Activated CD4-positive, alpha-beta T cell treated with anti-CD3 and anti-CD28 coated beads for 1 hour (primary cell): ENCODE data around the gene IL1B.

Experiments used
- DNase-seq: peaks from one replicate; pipeline ENCODE4 v3.0.0-alpha.2; 2020

IL1B gene

DNA sequence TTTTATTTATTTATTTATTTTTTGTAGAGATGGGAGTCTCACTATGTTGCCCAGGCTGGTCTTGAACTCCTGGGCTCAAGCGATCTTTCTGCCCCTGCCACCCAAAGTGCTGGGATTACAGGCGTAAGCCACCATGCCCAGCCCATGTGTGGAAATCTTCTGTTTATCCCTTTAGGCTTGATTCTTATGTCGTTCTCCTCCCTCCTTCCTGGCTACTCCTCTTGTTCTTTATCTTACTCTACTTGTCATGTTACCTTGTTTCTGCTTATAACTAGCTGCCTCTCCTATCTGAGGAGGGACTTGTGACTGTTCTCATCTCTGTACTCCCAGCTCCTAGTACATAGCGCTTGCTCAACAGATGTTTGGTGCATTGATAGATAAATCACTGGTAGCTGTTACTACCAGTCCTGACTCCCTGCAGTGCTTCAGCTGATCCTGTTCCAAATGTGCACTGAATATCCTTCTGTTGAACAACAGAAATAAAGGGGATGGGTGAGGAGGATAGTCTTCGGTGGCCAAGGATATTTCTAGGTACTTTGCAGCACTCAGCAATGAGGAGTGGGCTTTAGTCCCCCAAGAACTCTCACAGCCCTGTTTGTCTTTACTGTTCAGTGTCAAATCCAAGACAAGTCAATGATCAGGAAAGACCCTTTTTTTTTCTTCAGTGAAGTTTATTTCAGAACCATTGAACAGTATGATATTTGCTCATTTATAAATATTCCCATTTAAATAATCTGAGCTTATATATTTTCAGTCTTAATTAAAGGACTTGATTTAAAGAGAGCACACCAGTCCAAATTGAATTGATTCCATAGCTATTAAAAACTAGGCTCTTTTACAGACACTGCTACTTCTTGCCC lies 7.2 kb downstream of the IL1B start:
- no peak for DNase-seq

DNA sequence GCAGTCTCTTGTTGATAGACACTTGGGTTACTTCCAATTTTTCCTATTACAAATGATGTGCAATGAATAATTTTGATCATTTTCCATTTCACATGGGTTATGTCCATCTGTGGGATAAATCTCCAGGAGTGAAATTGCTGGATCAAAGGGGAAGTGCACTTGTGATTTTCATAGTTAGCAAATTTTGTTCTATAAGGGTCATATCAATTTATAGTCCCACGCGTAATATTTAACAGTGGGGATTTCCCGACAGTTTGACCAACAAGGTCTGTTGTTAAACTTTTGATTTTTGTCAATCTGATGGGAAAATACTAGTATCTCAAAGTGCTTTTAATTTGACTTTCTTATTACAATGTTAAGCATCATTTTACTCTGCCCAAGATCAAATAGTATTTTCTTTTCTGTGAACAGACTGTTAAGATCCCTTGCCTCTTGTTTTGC lies 8.3 kb downstream of the IL1B start:
- no peak for DNase-seq

DNA sequence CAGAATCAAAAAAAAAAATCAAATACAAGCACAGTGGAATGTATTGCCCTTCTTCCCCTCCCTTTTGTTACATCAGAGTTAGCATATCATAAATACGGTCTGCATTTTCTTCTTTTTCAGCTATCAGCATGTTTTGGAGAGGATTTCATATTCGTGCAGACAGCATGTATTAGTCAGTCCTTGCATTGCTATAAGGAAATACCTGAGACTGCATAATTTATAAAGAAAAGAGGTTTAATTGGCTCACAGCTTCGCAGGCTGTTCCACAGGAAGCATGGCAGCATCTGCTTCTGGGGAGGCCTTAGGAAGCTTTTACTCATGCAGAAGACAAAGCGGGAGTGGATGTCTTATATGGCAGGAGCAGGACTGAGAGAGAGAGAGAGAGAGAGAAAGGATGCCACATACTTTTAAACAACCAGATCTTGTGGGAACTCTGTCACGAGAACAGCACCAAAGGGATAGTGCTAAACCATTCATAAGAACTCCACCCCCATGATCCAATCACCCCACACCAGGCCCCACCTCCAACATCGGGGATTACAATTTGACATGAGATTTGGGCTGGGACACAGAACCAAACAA lies 8.9 kb downstream of the IL1B start:
- DNase-seq = no peak

DNA sequence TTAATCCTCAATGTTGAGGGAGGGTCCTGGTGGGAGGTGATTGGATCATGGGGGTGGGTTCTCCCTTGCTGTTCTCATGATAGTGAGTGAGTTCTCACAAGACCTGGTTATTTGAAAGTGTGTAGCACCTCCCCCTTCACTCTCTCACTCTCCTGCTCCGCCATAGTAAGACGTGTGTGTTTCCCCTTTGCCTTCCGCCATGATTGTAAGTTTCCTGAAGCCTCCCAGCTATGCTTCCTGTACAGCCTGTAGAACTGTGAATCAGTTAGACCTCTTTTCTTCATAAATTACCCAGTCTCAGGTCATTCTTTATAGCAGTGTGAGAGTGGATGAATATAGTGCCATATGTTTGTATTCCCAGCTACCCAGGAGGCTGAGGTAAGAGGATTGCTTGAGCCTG lies 9.6 kb downstream of the IL1B start:
- DNase-seq = no peak

DNA sequence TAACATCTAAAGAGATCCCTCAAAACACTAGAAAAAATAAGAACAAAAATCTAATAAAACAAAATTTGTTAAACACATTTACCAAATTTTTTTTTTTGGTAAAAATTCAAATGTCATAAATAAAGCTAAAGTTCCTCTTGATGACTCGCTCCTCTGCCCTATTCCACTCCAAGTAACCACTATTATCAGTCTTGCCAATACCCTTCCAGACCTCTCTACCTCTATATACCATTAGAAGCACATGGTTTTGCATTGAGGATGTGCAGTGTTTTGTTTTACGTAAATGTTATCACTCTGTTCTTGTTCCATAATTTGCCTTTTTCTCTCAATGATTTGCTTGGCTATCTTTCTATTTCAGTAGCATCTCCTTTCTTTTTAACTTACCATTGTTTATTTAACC lies 10.9 kb downstream of the IL1B start:
- DNase-seq = no peak

DNA sequence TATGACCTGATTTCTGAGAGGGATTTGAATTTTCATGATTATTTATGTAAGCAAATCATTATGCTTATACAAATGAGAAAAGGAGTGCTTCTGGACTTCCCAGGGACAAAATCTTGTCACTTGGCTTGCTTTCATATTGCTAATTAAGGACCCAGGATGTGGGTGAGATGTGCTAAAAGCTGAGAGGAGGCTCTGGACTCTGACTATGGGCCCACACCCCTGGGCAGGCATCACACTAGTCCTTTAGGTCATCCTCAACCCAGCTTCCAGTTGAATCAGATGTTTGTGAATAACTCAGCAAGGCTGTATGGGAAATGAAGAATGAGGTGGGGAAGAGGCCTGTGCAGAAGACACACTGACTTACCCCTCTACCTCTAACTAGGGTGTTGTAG lies 11.9 kb downstream of the IL1B start:
- no peak for DNase-seq

DNA sequence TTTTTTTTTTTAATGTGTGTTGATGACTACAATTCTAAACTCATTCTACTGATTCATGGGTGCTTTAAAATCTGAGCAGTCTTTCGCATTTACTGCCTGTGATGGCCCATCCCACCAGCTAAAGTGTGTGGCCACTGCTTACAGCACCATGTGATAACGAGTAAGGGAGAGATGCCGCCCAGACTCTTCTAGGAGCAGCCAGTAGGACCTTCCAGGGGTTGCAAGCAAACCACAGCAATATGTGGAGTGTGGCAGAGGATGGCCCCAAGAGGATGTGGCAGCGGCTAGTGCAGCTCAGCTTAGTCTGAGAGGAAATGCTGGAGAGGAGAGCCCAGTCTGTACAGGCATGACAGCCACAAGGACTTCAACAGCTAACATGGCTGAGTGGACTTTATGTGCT lies 14.9 kb downstream of the IL1B start:
- DNase-seq = no peak

DNA sequence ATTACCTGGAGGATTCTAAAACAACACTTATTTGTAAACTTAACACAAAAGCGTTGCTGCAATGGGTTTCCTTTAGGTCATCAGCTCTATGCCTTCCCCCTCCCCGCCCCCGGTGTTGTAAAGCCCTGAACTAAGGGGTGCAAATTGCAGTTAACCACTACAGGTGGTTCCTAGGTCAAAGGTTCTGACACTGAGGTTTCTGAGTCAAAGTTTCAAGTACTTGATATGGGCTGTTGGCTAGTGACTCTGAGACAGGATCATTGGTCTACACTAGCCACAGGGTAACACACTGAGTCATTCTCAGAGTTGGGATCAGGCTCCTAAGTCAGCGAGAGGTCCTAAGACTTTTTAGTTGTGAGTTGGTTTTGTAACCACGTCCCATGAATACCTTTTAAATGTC lies 15.4 kb downstream of the IL1B start:
- DNase-seq = no peak

DNA sequence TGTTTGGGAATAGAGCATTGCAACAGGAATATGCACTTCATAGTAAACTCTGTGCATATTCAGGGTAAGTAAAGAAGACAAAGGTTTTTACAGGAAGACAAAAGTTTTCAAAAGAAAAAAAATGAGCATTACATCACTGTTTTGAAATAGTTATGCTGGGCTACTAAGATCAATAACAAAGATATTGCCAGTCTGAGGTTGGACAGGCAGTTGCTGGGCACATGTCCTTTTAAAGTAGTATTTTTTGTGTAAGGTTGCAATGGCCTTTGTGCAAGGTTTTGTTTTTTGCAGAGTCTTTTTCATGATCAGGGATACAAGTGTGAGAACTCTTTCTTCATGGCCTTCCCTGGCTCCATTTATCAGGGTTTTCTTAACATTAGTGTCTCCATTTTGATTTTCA lies 16.2 kb downstream of the IL1B start:
- no peak for DNase-seq

DNA sequence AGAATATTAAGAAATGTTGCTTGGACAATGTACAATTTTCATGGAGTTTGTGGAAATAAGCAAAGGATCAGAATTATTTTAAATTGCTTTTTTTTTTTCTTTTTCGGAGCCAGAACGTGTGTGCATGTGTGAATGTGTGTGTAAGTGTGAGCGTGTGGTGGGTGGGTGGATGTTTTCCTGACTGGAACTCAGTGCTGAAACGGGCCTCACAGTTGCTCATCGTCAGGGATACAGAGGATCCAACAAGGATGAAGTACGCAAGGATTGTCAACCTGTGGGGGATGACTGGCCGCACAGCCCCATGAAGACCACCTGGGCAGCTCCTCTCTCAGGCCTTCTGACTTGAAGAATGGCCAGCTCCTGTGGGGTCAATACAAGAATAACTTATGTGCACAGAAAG lies 17.5 kb downstream of the IL1B start:
- DNase-seq = no peak

DNA sequence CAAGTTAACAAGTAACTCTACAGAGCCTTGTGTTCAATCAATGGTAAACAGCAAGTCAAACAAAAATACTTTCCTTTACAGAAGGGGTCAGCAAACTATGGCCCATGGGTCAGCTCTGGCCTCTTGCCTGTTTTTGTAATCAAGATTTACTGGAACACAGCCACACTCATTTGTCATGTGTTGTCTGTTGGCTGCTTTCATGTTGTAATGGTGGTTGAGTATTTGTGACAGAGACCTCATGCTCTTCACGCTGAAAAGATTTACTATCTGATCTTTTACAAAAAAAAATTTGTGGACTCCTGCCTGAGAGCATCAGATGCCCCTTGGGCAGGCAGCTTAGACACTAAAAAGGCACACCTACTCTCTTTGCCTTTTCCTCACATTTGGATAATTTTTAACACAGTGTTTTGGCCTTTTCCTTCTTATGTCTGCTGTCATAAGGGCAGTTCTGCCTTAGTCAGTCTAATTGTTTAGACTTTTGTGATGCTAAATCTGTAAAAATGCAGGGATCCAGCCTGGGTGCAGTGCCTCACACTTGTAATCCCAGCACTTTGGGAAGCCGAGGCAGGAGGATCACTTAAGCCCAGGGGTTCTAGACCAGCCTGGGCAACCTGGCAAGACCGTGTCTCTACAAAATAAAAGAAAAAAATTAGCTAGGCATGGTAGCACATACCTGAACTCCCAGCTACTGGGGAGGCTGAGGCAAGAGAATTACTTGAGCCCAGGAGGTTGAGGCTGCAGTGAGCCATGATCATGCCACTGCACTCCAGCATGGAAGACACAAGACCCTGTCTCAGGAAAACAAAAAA lies 18.3 kb downstream of the IL1B start:
- DNase-seq = no peak

DNA sequence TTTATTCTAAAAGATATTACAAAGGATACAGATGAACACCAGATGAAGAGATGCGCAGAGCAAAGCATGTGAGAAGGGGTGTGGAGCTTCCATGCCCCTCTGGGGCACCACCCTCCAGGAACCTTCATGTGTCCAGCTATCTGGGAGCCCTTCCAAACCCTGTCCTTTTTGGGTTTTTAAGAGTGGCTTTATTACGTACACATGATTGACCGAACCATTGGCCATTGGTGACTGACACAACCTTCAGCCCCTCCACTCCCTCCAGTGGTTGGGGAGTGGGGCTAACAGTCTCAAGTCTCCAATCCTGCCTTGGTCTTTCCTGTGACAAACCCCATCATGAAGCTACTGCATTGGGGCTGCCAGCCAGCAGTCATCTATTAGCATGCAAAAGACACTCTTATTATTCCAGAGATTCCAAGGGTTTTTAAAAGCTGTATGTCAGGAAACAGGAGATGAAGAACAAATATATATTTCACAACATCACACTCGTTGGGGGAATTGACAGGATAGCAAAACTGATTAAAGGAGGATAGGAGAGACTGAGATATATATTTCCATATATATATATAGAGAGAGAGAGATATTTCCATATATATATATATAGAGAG lies 19.4 kb downstream of the IL1B start:
- no peak for DNase-seq

DNA sequence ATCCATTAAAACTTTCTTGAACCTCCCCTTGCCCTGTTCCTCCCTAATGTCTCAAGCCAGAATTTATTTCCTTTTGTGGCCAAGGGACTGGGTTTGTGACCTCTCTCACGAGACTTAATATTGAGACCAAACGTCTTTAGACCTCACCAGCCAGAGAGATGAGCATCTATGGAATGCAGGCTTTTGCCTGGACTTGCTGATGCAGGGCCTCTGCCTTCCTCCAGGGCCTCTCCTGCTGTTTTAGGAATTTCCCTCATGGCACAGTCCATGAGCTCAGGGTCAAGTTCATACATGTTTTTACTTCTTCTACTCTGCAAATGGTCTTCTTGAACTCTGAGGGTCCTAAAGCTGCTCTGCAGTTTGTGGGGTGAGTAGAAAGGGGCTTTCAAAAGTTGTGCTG lies 22.3 kb downstream of the IL1B start:
- DNase-seq = no peak

DNA sequence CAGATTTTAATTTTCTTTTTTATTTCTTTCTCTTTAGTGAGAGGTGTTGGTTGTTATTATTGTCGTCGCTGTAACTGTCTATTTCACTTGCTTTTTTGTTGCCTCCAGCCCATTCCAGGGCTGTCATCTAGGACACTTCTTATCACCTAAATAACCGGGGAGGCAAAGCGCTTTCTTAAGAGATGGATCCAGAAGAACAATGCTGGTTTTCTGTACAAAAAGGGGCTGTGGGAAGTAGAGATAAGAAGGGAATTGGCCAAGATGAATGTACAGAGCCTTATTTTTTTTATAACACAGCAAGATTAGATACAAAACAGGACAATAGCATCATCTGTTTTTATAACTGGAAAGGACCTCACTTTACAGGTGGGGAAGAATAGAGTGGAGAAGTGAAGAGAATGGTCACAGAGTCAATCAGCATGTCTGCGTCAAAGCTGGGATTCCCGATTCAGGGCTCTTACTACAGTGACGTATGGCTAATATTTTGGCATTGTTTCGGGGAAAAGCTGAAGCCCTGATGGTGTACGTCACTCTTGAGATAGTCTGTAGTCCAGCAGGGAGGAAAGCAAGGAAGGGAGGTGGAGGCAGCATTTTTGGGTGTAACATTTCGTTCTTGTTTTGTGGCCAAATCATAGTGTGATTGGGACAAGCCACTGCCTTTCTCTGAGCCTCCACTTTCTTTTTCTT lies 23.2 kb downstream of the IL1B start:
- DNase-seq = no peak

DNA sequence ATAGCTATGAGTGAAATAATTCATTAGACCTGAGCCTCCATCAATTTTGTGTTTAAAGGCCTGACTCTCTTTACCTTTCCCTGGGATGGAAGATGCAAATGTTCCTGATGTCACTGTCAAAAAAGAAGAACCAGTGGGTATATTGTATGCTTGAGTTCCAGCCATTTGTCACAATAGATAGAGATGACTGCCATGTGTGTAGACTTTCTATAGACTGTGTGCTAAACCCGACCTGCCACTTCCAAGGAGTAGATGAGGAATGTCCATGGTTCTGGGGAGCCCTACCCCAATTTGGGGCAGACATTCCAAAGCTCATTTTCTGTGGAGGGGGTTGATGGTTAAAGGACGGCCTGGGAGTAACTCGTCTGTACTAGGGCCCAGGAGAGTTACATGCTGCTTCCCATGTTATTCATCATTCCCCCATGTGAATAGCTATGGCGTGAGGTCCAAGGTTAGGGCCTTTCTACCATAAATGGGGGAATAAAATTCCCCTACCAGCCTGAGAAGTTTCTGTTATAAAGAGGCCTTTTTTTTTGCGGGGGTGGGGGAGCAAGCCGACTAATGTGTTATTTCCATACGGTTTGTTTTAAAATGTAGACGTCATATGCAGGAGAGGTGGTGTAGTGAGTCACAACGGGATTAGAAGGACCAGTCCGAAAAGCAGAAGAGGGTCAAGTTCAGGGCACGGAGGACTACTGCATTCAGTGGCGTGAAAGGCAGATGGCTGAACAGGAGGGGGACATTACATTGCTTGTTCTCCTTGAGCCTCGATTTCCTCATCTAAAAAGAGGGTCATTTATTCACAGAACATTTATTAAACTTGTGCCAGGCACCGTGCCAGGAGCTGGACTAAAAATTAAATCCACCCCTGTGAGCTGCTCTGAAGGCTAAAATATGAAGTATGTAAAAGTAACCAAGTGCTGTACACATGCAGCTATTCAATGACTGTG lies 24.0 kb downstream of the IL1B start:
- DNase-seq = no peak

DNA sequence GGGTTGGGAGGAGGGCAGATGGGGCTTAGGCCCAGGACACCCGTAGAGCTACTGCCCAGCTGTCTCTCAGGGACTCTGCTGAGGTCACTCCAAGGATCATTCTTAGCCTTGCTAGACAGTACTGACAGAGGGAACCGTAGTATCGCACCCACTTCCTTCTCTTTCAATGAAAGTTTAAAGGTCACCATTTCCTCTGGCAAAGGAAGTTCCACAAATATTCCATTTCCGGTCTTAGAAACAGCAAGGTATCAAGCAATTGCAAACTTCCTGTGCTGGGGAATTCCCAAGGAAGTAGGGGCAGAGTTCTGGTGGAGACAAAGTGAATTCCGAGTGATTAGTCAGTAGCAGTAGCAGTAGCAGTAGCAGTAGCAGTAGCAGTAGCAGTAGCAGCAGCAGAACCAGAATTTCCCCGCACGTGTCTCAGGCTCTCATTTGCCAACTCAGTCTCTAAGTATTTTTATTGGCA lies 24.7 kb downstream of the IL1B start:
- no peak for DNase-seq

DNA sequence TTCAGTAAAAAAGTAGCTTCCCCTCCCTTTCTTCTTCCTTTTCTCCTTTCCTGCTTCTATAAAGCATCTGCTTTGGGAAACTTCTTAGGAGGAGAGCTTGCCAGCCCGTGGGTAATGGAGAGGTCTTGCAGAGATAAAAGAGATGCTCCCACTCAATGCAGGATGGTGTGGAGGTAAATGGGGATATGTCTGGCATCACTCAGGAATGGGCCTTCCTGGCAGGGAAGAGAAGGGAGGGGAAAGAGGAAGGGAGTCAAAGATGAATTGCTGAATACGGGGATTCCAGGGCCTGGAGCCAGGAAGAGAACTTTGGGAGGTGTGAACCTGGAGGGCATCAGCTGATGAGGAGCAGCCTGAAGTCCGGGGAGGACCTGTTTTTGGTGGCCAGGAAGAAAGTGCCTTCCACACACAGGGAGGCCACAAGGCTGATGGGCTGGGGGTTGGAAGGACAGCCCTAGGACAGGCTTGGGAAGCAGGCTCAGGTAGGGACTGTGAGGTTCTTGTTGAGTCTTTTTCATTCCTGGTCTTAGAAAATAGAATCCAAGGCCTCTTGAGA lies 25.2 kb downstream of the IL1B start:
- no peak for DNase-seq

DNA sequence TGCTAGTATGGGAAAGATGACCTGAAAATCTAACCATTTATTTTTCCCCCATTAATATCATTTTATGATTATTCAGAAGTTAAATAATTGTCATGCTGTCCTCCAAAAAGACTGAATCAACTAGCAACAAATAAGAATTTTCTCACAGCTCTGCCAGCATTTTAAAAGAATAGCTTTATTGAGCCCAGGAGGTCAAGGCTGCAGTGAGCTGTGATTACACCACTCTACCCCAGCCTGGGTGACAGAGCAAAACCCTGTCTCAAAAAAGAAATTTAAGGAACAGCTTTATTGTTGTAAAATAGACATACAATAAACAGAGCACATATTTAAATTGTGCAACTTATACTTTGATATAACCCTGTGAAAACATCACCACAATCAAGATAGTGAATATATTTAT lies 27.5 kb downstream of the IL1B start:
- no peak for DNase-seq

DNA sequence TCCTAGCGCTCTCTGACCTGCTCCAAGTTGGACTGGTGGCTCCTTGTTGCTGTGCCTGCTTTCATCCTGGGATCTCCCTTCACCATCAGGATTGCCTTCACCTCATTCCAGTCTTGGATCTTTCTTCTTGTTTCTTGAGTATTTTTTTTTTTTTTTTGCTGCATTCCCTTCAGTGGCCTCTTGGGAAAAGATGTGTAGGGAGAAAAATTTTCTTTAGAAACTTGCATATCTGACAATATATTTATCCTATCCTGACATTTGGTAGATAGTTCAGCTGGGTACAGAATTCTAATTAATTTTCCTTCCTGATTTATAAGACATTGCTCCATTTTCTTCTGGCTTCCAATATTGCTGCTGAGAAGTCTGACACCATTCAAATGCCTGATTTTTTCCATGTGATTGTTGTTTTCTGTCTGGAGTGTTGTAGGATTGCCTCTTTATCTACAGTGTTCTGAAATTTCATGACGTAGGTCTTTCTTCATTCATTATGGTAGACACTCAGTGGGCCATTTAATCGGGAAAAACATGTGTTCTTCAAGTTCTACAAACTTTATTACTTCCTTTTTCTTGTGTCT lies 29.3 kb downstream of the IL1B start:
- no peak for DNase-seq

DNA sequence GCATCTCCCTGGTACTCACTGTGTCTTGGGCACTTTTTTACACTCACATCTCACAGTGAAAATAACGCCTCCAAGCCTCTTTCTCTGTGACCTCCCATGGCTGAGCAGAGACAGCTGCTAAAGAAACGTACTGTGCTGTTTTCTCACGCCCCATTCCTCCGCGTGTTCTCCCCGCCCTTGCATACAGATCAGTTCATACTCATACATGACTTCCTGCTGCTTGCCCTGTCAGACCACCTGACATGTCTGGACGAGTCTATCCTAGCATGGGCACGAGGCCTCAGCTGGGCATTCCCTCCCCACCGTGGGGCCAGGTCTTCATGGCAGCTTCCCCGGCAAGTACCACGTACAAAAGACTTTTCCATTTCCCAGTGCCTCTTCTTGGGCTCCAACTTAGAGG lies 31.0 kb downstream of the IL1B start:
- DNase-seq = no peak
